BJ (cell line): ENCODE data around the gene PPM1J. TPM values are rescaled to one million over a fixed set of nuclear protein-coding genes. Genes with fewer than 3 reads are reported as not detected.

Source experiments
- CTCF ChIA-PET: fragments of 350-600 bp; formaldehyde crosslinking; extraction: SDS; loops from one replicate; lab custom pipeline; 2021; ENCODE audit warnings: antibody characterized with exemption, inconsistent platforms; lab: Yijun Ruan, JAX
- POLR2A ChIA-PET: fragments of 300-600 bp; sonication (Branson Sonifier 250); formaldehyde crosslinking; extraction: SDS; loops from one replicate; lab custom pipeline; 2021; ENCODE audit warnings: antibody characterized with exemption; lab: Charles Lee
- DNase-seq: peaks from one replicate; pipeline ENCODE4 v3.0.0-alpha.2; 2011; ENCODE audit warnings: low read depth
- H3K27me3 ChIP-seq: 2 replicates; pipeline ENCODE4 v1.6.0; 2011; ENCODE audit warnings: low read length; ENCODE audit not compliant: control insufficient read depth, insufficient read depth
- H3K36me3 ChIP-seq: 2 replicates; pipeline ENCODE4 v1.5.1; 2011; ENCODE audit warnings: low read length; ENCODE audit not compliant: control insufficient read depth, insufficient read depth
- H3K4me3 ChIP-seq: 2 replicates; pipeline ENCODE4 v1.5.1; 2011; ENCODE audit warnings: low read depth, mild to moderate bottlenecking, control low read depth, low read length
- polyA plus RNA-seq: library from polyadenylated mRNA; depleted of rRNA; stranded (reverse); fragments of >200 nt; gene quantifications from 2 replicates; pipeline ENCODE4 v1.2.3, GENCODE V29; 2011
- TF ChIP-seq, protein P1 (sequence below): IDR thresholded peaks from 2 replicates; pipeline ENCODE4 v1.5.1; 2011; ENCODE audit warnings: low read depth, mild to moderate bottlenecking, control low read depth, inconsistent platforms, low read length, moderate library complexity; ENCODE audit not compliant: insufficient read depth

Gene PPM1J
- polyA plus RNA-seq, 1 experiment: 1.4 TPM

DNA sequence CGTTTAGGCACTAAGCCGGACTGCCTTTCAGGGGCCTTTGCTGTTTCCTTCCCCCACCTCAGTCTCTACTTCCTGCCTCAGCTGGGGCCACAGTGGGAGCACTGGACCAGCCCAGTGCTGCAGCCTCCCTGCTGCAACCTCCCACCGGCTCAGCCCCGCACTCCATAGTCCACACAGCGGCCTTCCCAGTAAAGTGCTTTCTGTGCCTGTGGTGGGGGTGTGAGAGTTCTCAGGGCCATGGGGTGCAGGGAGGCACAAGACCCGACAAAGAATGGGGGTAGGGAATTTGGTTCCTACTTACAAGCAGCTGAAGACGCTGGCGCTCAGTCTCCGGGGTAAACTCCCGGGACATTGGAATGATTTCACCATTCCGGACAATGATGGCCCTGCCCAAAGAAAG is 3.5 kb downstream of the PPM1J start:
- Histone ChIP-seq H3K36me3 (no peaks in the 10 kb centered on the region), H3K27me3 (no peaks in the 10 kb centered on the region), H3K4me3 (no peak overlapping the region)
- ChIA-PET CTCF (interaction anchor here (5.1 kb wide), 1 partner anchor 8 kb away, joined by 25 read pairs; a partner anchor contains a TSS), POLR2A (no interaction called here)
- TF ChIP-seq, protein P1, sequence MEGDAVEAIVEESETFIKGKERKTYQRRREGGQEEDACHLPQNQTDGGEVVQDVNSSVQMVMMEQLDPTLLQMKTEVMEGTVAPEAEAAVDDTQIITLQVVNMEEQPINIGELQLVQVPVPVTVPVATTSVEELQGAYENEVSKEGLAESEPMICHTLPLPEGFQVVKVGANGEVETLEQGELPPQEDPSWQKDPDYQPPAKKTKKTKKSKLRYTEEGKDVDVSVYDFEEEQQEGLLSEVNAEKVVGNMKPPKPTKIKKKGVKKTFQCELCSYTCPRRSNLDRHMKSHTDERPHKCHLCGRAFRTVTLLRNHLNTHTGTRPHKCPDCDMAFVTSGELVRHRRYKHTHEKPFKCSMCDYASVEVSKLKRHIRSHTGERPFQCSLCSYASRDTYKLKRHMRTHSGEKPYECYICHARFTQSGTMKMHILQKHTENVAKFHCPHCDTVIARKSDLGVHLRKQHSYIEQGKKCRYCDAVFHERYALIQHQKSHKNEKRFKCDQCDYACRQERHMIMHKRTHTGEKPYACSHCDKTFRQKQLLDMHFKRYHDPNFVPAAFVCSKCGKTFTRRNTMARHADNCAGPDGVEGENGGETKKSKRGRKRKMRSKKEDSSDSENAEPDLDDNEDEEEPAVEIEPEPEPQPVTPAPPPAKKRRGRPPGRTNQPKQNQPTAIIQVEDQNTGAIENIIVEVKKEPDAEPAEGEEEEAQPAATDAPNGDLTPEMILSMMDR: no peak
- no peak for DNase-seq

DNA sequence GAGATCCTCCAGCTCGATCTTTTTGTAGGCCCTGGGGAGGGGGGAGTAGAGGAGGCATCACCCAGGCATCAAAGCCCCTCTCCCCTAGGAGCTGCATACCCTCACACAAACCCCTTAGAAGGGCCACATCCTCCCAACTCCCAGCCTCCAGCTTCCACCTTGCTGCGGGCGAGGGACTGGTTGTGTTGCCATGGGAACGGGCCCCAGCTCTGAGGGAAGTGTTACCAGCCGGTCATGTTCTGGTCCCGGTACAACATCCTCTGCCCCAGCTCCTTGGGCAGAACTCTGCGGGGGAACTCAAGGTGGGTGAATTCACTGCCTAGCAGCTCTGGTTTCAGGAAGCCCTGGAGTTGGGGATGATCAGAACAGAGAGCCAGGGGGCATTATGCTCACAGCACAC is 4.1 kb downstream of the PPM1J start:
- POLR2A ChIA-PET: interaction anchor here (0.6 kb wide), 1 partner anchor 198 kb away, joined by 5 read pairs; no protein-coding TSS in a partner anchor
- TF ChIP-seq, protein P1: no peak

DNA sequence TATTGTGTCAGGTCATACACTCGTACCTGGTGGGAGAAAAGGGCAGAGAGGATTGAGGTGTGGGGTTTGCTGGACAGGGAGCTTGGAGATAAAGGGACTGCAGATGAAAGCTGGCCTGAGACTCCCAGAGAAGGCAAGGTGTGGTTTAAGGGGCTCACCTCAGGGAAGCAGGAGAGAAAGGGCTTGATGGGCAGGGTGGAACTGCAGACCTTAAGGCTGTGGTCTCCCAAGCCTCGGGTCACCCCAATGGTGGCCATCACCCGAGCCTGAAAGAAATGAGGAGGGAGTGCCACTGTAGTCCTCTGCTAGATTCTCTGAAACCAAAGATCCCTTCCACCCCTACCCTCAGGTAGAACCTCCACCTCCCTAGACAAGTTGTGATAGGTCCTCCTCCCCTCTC is 4.5 kb downstream of the PPM1J start:
- ChIA-PET CTCF (interaction anchor here (0.6 to 5.1 kb wide), 8 partner anchors 9 to 362 kb away, joined by 3 to 25 read pairs (median 4); partner anchors contain the start of genes LRIG2, MOV10 and ST7L), POLR2A (interaction anchor here (0.6 kb wide), 1 partner anchor 197 kb away, joined by 5 read pairs; no protein-coding TSS in a partner anchor)
- H3K4me3 ChIP-seq: no peak overlapping the region
- DNase-seq: no peak
- no peaks in the 10 kb centered on the region; the same call in 1 of the 2 replicates for H3K36me3 ChIP-seq
- no peaks in the 10 kb centered on the region for H3K27me3 ChIP-seq
- TF ChIP-seq, protein P1: no peak

More for the DNA sequence above, 4.1 kb downstream of the PPM1J start:
- H3K4me3 ChIP-seq: no peak overlapping the region
- DNase-seq: no peak
- no peaks in the 10 kb centered on the region for H3K27me3 ChIP-seq
- no peaks in the 10 kb centered on the region for H3K36me3 ChIP-seq
- CTCF ChIA-PET: interaction anchor here (0.6 to 5.1 kb wide), 4 partner anchors 9 to 209 kb away, joined by 3 to 25 read pairs (median 10); a partner anchor contains a TSS

DNA sequence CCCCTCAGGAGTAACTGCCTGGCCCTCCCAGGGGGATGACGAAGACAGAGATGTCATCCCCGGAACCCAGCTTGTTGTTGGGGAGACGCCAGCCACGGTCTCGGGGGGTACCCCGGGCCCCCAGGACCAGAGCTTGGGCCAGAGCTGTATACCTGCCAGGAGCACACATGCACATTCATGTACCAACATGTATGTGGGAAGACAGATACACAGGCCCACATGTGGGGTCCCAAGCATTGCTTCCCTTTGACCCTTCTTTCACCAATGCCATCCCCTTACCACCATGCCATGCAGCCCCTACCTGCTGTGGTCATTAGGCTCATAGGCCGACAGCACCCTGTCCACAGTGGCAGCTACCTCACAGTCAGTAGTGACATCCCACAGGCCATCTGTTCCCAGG is 5.0 kb downstream of the PPM1J start:
- TF ChIP-seq, protein P1: no peak
- no peak for DNase-seq
- Histone ChIP-seq H3K27me3 (no peaks in the 10 kb centered on the region), H3K36me3 (no peaks in the 10 kb centered on the region; the same call in 1 of the 2 replicates), H3K4me3 (no peak overlapping the region)
- POLR2A ChIA-PET: no interaction called here
- CTCF ChIA-PET: interaction anchor here (0.9 to 5.1 kb wide), 10 partner anchors 9 to 363 kb away, joined by 3 to 25 read pairs (median 4); partner anchors contain the start of genes CTTNBP2NL, LRIG2, MOV10 and ST7L

DNA sequence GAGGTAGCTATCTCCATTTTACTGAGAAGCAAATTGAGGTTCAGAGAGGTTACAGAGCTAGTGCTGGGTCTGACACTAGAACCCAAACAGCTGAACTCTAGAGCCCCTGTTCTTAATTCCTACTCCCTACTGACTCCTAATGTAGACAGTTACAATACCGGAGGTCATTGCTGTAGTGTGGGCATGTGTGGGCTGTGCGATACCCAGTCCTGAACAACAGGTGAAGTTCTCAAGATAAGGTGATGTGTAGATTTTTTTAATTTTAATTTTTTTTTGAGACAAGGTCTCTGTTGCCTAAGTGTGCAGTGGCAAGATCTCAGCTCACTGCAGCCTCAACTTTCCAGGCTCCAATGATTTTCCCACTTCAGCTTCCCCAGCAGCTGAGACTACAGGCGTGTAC is 6.6 kb downstream of the PPM1J start:
- no peaks in the 10 kb centered on the region for H3K27me3 ChIP-seq
- H3K4me3 ChIP-seq: no peak overlapping the region
- peaks cover 4% of the 10 kb centered on the region for H3K36me3 ChIP-seq
- ChIA-PET CTCF (interaction anchor here (0.7 to 5.1 kb wide), 13 partner anchors 7 to 350 kb away, joined by 3 to 28 read pairs (median 3); partner anchors contain the start of gene MOV10), POLR2A (no interaction called here)
- DNase-seq: no peak
- TF ChIP-seq, protein P1: no peak
